ENCODE measurements around the gene TAF1L. TPM values are rescaled to one million over a fixed set of nuclear protein-coding genes. Genes with fewer than 3 reads are reported as not detected.

Gene TAF1L
- polyA plus RNA-seq, 1 donor (not counting 4 experiments of a cell fraction or from before 2014, with no cell fraction given): not detected

- dilution Hi-C loops (cut with MboI; ENCODE audit: extremely low pct_ligation_motif_present, low sequenced_read_pairs): no loop called here
- no peak overlapping the region for H2AFZ ChIP-seq (ENCODE audit: control insufficient read depth, low read length)
- no peaks in the 10 kb centered on the region for H3K9me3 ChIP-seq (ENCODE audit: control insufficient read depth, low read depth, low read length)
- DNase-seq (ENCODE audit: low read depth, low spot score): no peak
- no peaks in the 10 kb centered on the region for H3K4me1 ChIP-seq (ENCODE audit: control insufficient read depth, extremely low read depth, insufficient read depth, low read length)
- TF ChIP-seq, protein P1, sequence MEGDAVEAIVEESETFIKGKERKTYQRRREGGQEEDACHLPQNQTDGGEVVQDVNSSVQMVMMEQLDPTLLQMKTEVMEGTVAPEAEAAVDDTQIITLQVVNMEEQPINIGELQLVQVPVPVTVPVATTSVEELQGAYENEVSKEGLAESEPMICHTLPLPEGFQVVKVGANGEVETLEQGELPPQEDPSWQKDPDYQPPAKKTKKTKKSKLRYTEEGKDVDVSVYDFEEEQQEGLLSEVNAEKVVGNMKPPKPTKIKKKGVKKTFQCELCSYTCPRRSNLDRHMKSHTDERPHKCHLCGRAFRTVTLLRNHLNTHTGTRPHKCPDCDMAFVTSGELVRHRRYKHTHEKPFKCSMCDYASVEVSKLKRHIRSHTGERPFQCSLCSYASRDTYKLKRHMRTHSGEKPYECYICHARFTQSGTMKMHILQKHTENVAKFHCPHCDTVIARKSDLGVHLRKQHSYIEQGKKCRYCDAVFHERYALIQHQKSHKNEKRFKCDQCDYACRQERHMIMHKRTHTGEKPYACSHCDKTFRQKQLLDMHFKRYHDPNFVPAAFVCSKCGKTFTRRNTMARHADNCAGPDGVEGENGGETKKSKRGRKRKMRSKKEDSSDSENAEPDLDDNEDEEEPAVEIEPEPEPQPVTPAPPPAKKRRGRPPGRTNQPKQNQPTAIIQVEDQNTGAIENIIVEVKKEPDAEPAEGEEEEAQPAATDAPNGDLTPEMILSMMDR (optimal IDR thresholded peaks at IDR 0.05 in 1 of 3, IDR thresholded peaks at IDR 0.05 in 1 of 3, conservative IDR thresholded peaks at IDR 0.05 in 1 of 3; ENCODE audit: extremely low read depth in 1 of 3, insufficient read depth in 2 of 3, low read length in 3 of 3): no peak
- no peak for TF ChIP-seq EZH2 (IDR thresholded peaks at IDR 0.05; ENCODE audit: low read length)
- no peaks in the 10 kb centered on the region for H3K9me1 ChIP-seq (ENCODE audit: control insufficient read depth, extremely low read depth, insufficient read depth, low read length)
- no peak for FAIRE-seq
- no peaks in the 10 kb centered on the region for H4K20me1 ChIP-seq (ENCODE audit: control insufficient read depth, extremely low read depth, insufficient read depth, low read length)
- no peak overlapping the region for H3K27ac ChIP-seq (ENCODE audit: control insufficient read depth, insufficient read depth, low read length)
- H3K4me2 ChIP-seq (ENCODE audit: control insufficient read depth, extremely low read depth, insufficient read depth, low read depth, low read length): no peak overlapping the region
- H3K36me3 ChIP-seq (ENCODE audit: control insufficient read depth in 2 of 2, extremely low read depth in 1 of 2, insufficient read depth in 2 of 2, low read length in 2 of 2): no peaks in the 10 kb centered on the region
- no peaks in the 10 kb centered on the region for H3K27me3 ChIP-seq (ENCODE audit: control insufficient read depth, extremely low read depth, insufficient read depth, low read length)
- no peaks in the 10 kb centered on the region for H3K79me2 ChIP-seq (ENCODE audit: control insufficient read depth, insufficient read depth, low read length)
- no peak overlapping the region for H3K4me3 ChIP-seq (ENCODE audit: control insufficient read depth in 2 of 3, extremely low read depth in 1 of 3, insufficient read depth in 2 of 3, low read depth in 1 of 3, low read length in 3 of 3)
- H3K9ac ChIP-seq (ENCODE audit: control insufficient read depth, extremely low read depth, insufficient read depth, low read length): no peak overlapping the region
Observed at GRCh38 chr9:32677931-32678330, 42.5 kb upstream of the TAF1L start.

GRCh38 chr9:32672469-32672868 lies 37.0 kb upstream of the TAF1L start:
- H3K4me3 ChIP-seq (ENCODE audit: control insufficient read depth in 2 of 3, extremely low read depth in 1 of 3, insufficient read depth in 2 of 3, low read depth in 1 of 3, low read length in 3 of 3): no peak overlapping the region
- no peak overlapping the region for H3K9ac ChIP-seq (ENCODE audit: control insufficient read depth, extremely low read depth, insufficient read depth, low read length)
- H3K27me3 ChIP-seq (ENCODE audit: control insufficient read depth, extremely low read depth, insufficient read depth, low read length): no peaks in the 10 kb centered on the region
- H3K36me3 ChIP-seq (ENCODE audit: control insufficient read depth in 2 of 2, extremely low read depth in 1 of 2, insufficient read depth in 2 of 2, low read length in 2 of 2): no peaks in the 10 kb centered on the region
- DNase-seq (ENCODE audit: low read depth, low spot score) (no peak), FAIRE-seq (no peak)
- no peaks in the 10 kb centered on the region for H3K79me2 ChIP-seq (ENCODE audit: control insufficient read depth, insufficient read depth, low read length)
- H3K27ac ChIP-seq (ENCODE audit: control insufficient read depth, insufficient read depth, low read length): no peak overlapping the region
- no peaks in the 10 kb centered on the region for H3K9me3 ChIP-seq (ENCODE audit: control insufficient read depth, low read depth, low read length)
- dilution Hi-C loops (cut with MboI; ENCODE audit: extremely low pct_ligation_motif_present, low sequenced_read_pairs): no loop called here
- H2AFZ ChIP-seq (ENCODE audit: control insufficient read depth, low read length): no peak overlapping the region
- H4K20me1 ChIP-seq (ENCODE audit: control insufficient read depth, extremely low read depth, insufficient read depth, low read length): no peaks in the 10 kb centered on the region
- TF ChIP-seq, protein P1 (optimal IDR thresholded peaks at IDR 0.05 in 1 of 3, IDR thresholded peaks at IDR 0.05 in 1 of 3, conservative IDR thresholded peaks at IDR 0.05 in 1 of 3; ENCODE audit: extremely low read depth in 1 of 3, insufficient read depth in 2 of 3, low read length in 3 of 3): no peak
- no peak for TF ChIP-seq EZH2 (IDR thresholded peaks at IDR 0.05; ENCODE audit: low read length)
- H3K9me1 ChIP-seq (ENCODE audit: control insufficient read depth, extremely low read depth, insufficient read depth, low read length): no peaks in the 10 kb centered on the region
- no peak overlapping the region for H3K4me2 ChIP-seq (ENCODE audit: control insufficient read depth, extremely low read depth, insufficient read depth, low read depth, low read length)
- H3K4me1 ChIP-seq (ENCODE audit: control insufficient read depth, extremely low read depth, insufficient read depth, low read length): no peaks in the 10 kb centered on the region

Data from keratinocyte (primary cell).